ENCODE results near the gene ACHE. TPM values are rescaled to one million over a fixed set of nuclear protein-coding genes. Genes with fewer than 3 reads are reported as not detected.

Gene ACHE
- total RNA-seq, 1 donor from 2014 or later = 0.16 TPM

GRCh38 chr7:100878013-100878412 lies 17.7 kb downstream of the ACHE start:
- Mint-ChIP-seq H3K4me1 (peaks cover 52% of the 10 kb centered on the region), H3K36me3 (ENCODE audit: low read depth) (peaks cover 77% of the 10 kb centered on the region), H3K9me3 (no peaks in the 10 kb centered on the region), H3K27ac (no peak overlapping the region), H3K4me3 (no peak overlapping the region), H3K27me3 (no peaks in the 10 kb centered on the region)
- intact Hi-C loops (cut with micrococcal nuclease) = no loop called here
- ChIA-PET CTCF (interaction anchor here (1.0 kb wide), 1 partner anchor 12 kb away, joined by 3 read pairs; the partner anchor contains the start of gene UFSP1), POLR2A (interaction anchor here (0.6 to 10.3 kb wide), 4 partner anchors 9 to 1581 kb away, joined by 3 to 254 read pairs (median 6); partner anchors contain the start of genes SLC12A9 and UFSP1)
- no peak for TF ChIP-seq CTCF (IDR thresholded peaks at IDR 0.05)
- ATAC-seq (ENCODE audit: low read depth) (no peak), DNase-seq (no peak)

GRCh38 chr7:100875356-100875751 lies 20.3 kb downstream of the ACHE start:
- intact Hi-C loops (cut with micrococcal nuclease) = loop anchor here (1.0 to 2.0 kb wide), 3 partner anchors 12 to 170 kb away; no protein-coding TSS in a partner anchor
- H3K27ac Mint-ChIP-seq = peak overlapping the region; percentile 98
- peak; percentile 27 for ATAC-seq (ENCODE audit: low read depth)
- CTCF ChIA-PET = interaction anchor here (1.4 to 1.7 kb wide), 2 partner anchors 14 to 23 kb away, joined by 6 to 8 read pairs; partner anchors contain the start of genes SLC12A9 and UFSP1
- H3K4me1 Mint-ChIP-seq = peaks cover 49% of the 10 kb centered on the region
- no peak for DNase-seq
- H3K27me3 Mint-ChIP-seq = no peaks in the 10 kb centered on the region
- H3K9me3 Mint-ChIP-seq = no peaks in the 10 kb centered on the region
- POLR2A ChIA-PET = interaction anchor here (0.5 to 10.3 kb wide), 40 partner anchors 8 to 1371 kb away, joined by 3 to 254 read pairs (median 4); partner anchors contain the start of genes ACHE, FBXO24, FIS1 and IFT22
- peaks cover 65% of the 10 kb centered on the region for H3K36me3 Mint-ChIP-seq (ENCODE audit: low read depth)
- no peak for TF ChIP-seq CTCF (IDR thresholded peaks at IDR 0.05)
- H3K4me3 Mint-ChIP-seq = peak overlapping the region; percentile 99

- ChIA-PET POLR2A (interaction anchor here (0.5 to 10.3 kb wide), 39 partner anchors 8 to 1370 kb away, joined by 3 to 254 read pairs (median 4); partner anchors contain the start of genes ACHE, FBXO24, FIS1 and IFT22), CTCF (interaction anchor here (1.4 to 1.7 kb wide), 2 partner anchors 15 to 23 kb away, joined by 6 to 8 read pairs; partner anchors contain the start of genes SLC12A9 and UFSP1)
- peaks cover 45% of the 10 kb centered on the region for H3K4me1 Mint-ChIP-seq
- TF ChIP-seq CTCF (IDR thresholded peaks at IDR 0.05) = no peak
- ATAC-seq (ENCODE audit: low read depth) (peak; percentile 96), DNase-seq (peak; percentile 96)
- peak within 1 kb of the TSS; percentile 99 for H3K4me3 Mint-ChIP-seq
- H3K27ac Mint-ChIP-seq = peak within 1 kb of the TSS; percentile 98
- H3K36me3 Mint-ChIP-seq (ENCODE audit: low read depth) = peaks cover 60% of the 10 kb centered on the region
- H3K27me3 Mint-ChIP-seq = no peaks in the 10 kb centered on the region
- intact Hi-C loops (cut with micrococcal nuclease) = loop anchor here (1.0 to 2.0 kb wide), 4 partner anchors 13 to 169 kb away; partner anchors contain the start of gene SLC12A9
- no peaks in the 10 kb centered on the region for H3K9me3 Mint-ChIP-seq
Observed at GRCh38 chr7:100874577-100875355, 20.9 kb downstream of the ACHE start, which contains the start of gene SRRT. SRRT (plus strand) TSS chr7:100875103; CDS start chr7:100875591, 488 bp downstream.

GRCh38 chr7:100874300-100874576 lies 21.4 kb downstream of the ACHE start:
- ATAC-seq (ENCODE audit: low read depth) (no peak), DNase-seq (no peak)
- no peaks in the 10 kb centered on the region for H3K9me3 Mint-ChIP-seq
- no peaks in the 10 kb centered on the region for H3K27me3 Mint-ChIP-seq
- peak overlapping the region; percentile 99 for H3K4me3 Mint-ChIP-seq
- intact Hi-C loops (cut with micrococcal nuclease) = loop anchor here (1.0 to 2.0 kb wide), 2 partner anchors 22 to 75 kb away; partner anchors contain the start of gene SLC12A9
- TF ChIP-seq CTCF (IDR thresholded peaks at IDR 0.05) = no peak
- ChIA-PET POLR2A (interaction anchor here (0.9 to 10.3 kb wide), 5 partner anchors 13 to 371 kb away, joined by 4 to 254 read pairs (median 8); partner anchors contain the start of genes FBXO24, FIS1, LRCH4 and MOSPD3), CTCF (no interaction called here)
- H3K27ac Mint-ChIP-seq = peak overlapping the region; percentile 98
- peaks cover 55% of the 10 kb centered on the region for H3K36me3 Mint-ChIP-seq (ENCODE audit: low read depth)
- peaks cover 42% of the 10 kb centered on the region for H3K4me1 Mint-ChIP-seq
